Activated CD4-positive, CD25-positive, alpha-beta regulatory T cell treated with anti-CD3 and anti-CD28 coated beads, Interleukin-2, amount 50 U/mL, for 16 hours (primary cell): Measurements from ENCODE around the gene CSNK1G1.
"Not testable (repeated sequence)": the region's sequence is repeated elsewhere in the genome, so short reads cannot be mapped to it uniquely, and the experiment has no call there.

Source experiments
- DNase-seq: peaks from one replicate; pipeline ENCODE4 v3.0.0-alpha.2; 2020; ENCODE audit warnings: low read depth, low spot score

CSNK1G1 gene

DNA sequence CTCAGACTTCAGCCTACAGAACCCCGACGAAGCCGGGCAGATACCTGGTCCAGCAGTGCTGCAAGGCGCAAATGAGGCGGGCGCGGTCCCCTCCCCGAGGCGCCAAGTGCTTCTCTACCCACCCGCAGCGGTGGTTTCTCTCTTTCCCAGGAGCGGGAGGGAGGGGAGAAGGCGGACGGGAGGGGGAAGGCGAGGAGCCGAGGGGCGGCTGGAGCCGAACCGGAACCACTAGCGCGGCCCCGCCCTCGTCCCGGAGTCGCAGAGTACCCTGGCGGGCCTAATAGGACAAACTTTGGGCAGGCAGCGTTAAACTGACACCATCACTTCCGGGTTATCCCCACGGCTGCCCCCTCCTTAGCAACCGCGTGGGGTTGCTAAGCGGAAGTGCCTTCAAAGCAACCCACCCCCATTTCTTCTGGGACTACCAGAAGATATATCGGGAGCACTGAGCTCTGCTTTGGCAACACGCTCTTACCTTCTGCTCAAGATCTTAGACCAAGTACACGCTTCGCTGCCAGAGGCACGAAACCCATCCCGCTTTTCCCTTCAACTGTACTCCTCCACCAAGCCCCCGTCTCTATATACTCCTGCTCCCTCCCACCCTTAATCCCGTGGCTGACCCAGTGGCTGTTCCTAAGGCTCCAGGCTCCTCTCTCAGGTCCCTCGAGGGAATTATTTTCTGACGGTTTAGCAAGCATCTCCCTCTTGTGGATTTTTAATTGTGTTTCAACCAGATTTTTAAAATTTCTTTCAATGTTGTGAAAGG is at the start of gene CSNK1G1:
Gene CSNK1G1 (minus strand): TSS at position 230 of the 766 bp plus-strand sequence. CDS start 55,674 bp downstream, outside the sequence.
- peak; percentile 83 for DNase-seq

GRCh38 chr15:64400583-64400982 is 44.6 kb upstream of the CSNK1G1 start:
- no peak for DNase-seq

DNA sequence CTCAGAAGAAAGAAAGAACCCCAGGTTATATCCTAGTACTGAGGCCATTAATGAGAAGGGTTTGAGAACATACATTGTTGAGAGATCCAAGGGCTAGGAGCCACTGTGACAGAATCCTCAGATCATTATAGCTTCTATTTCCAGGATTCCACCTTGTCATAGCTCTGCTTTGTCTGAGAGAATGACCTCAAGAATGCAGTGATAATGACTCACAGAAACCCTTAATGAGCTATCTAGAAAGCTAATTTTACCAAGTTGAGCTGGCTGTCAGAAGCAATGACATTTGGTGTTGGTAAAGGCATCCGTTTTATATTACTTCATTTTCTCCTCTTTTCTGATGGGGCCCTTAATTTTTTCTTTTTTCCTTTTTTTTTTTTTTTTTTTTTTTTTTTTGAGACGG is 42.6 kb upstream of the CSNK1G1 start:
- no peak for DNase-seq

GRCh38 chr15:64396789-64397188 is 40.8 kb upstream of the CSNK1G1 start:
- DNase-seq = no peak

DNA sequence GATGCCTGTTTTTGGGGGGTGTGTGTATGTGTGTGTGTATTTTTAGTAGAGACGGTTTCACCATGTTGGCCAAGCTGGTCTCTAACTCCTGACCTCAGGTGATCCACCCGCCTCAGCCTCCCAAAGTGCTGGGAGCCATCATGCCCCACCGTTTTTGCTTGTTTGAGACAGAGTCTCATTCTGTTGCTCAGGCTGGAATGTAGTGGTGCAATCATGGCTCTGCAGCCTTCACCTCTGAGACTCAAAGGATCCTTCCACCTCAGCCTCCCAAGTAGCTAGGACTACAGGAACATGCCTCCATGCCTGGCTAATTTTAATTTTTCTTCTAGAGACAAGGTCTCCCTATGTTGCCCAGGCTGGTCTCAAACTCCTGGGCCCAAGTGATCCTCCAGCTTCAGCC is 36.5 kb upstream of the CSNK1G1 start:
- DNase-seq = not testable (repeated sequence)

DNA sequence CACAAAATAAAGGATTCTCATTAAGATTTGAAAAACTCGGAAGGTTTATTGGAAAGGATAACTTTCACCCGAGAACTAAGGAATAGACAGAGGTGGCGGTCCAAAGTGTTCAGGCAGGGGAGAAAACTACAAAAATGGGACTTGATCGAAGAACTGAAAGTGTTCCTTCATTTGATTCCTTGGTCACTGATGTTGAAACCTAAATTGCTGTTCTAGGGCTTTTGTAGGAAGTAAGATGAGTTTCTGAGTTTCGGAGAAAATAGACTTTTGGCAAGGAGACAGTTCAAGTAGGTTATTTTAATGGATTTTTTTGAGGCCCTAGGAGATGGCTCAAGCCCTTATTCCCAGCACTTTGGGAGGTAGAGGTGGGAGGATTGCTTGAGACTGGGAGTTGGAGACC is 33.1 kb upstream of the CSNK1G1 start:
- DNase-seq = no peak

DNA sequence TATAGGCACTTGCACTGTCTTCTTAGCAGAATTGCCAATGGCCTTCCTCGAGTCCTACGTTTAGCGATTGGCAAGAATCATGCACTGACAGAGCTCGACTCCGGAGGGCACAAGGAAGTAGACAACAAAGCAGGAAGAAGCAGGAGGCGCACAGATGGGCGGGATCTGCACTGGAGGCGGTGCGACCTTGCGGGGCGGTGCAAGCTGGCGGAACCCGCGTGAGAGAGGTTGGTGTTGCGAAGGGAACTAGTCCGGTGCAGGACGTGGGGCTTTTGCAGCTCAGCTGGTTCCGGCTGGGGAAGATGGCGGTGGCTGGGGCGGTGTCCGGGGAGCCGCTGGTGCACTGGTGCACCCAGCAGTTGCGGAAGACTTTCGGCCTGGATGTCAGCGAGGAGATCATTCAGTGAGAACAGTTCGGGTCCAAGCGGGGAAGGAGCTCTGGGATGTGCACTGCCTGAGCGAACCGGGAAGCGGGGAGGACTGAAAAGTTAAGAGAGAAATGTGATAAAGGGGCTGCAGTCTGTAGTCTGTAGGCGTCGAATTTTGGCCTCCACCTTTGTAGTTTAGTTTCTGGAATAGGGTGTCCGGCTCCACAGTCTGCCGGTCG is 31.7 kb upstream of the CSNK1G1 start, which contains the start of gene TRIP4:
Gene TRIP4 (plus strand): TSS at position 275 of the 607 bp plus-strand sequence. CDS start 28 bp downstream, at position 303.
- DNase-seq = peak; percentile 92

GRCh38 chr15:64386291-64386690 is 30.3 kb upstream of the CSNK1G1 start:
- no peak for DNase-seq

DNA sequence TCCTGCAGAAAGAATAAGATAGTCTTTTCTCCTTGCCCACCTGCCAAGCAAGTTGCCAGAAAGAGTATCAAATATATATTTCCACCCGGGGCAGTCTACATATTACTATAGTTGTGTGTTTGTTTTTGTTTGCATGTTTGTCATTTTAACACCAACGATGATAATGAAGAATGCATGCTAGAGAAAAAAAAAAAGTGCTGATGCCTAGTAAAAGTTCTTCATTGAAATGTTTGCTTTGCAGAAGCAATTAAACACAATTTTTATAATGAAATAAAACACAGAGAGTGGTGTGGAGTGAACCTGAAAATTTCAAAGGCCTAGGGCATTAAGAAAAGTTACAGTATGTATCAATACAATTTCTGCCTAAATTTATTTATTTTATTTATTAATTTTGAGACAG is 27.8 kb upstream of the CSNK1G1 start:
- no peak for DNase-seq

DNA sequence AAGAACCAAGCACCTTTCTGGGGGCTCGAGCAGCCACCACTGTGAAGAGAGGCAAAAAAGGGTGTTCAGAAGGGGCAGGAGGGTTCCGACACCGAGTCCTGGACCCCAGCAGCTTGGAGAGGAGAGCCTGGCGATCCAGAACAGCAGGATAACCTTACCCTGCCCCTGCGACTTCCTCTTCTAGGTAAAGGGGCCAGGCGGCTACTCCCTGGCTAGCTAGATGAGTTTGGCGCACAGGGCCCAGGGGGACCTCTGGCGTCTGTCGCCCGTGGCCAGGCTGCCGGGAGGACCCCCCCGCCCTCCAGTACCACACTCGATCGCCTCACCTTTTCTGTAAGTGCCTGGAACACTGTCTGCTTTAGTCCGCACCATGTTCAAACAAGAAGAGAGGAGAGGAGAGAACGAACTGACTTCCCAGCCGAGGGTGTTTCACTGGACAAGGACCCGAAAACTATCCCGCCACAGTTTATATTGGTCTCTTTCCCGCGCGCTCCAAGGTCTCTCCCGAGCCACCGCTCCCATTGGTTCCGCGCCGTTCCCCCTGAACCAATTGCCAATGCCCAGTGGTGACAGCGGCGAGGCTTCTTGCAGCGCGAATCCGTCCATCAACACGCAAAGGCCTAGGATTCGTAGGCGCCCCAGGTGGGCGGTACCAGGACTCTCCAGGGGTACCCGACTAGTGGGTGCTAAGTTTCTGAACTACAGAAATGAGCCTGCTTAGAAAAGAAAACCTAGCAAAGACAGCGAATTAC is 25.2 kb upstream of the CSNK1G1 start, which contains the start of gene PCLAF:
Gene PCLAF (minus strand): TSS at position 442 of the 752 bp plus-strand sequence. CDS start 70 bp downstream, at position 372.
- DNase-seq = peak; percentile 87

DNA sequence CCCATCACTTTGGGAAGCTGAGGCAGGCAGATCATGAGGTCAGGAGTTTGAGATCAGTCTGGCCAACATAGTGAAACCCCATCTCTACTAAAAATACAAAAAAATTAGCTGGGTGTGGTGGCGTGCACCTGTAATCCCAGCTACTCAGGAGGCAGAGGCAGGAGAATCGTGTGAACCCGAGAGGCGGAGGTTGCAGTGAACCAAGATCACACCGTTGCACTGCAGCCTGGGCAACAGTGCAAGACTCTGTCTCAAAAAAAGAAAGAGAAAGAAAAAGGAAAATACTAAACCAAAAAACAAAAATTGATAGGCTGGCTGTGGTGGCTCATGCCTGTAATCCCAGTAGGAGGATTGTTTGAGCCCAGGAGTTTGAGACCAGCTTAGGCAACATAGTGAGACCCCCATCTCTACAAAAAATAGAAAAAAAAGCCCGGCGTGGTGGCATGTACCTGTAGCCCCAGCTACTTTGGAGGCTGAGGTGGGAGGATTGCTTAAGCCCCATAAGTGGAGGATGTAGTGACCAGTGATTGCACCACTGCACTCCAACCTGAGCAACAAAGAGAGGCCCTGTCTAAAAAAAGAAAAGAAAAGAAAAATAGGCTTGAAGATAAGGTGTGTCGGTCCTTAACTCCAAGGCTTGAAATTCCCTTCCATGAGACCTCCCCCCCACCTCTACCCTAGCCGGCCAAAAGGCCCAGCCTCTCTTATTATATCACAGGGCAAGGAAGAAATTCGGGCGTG is 24.3 kb upstream of the CSNK1G1 start:
- DNase-seq = not testable (repeated sequence)

DNA sequence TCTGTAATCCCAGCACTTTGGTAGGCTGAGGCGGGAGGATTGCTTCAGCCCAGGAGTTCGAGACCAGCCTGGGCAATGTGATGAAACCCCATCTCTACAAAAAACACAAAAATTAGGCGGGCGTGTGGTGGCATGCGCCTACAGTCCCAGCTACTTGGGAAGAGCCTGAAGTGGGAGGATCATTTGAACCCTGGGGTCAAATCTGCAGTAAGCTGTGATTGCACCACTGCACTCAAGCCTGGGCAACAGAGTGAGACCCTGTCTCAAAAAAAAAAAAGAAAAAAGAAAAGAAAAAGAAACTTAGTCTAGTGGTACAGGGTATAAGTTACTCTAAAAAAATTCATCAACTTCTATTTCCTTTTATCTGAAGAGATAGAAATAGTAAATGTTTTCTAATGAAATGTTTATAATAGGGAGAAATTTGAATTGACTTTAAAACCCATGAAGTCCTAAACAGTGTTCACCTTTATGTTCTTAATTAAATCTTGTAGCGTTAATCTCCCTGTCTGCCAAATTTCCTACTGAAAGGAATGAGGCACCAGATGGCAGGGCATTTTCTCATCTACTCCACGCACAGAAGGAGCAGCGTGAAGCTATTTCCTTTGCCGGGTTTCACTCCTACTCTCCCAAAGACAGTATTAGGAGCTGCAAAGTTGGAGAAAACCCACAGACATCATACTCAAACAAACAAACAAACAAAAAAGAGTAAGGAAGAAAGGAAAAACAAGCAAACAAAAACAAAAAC is 23.4 kb upstream of the CSNK1G1 start:
- no peak for DNase-seq

DNA sequence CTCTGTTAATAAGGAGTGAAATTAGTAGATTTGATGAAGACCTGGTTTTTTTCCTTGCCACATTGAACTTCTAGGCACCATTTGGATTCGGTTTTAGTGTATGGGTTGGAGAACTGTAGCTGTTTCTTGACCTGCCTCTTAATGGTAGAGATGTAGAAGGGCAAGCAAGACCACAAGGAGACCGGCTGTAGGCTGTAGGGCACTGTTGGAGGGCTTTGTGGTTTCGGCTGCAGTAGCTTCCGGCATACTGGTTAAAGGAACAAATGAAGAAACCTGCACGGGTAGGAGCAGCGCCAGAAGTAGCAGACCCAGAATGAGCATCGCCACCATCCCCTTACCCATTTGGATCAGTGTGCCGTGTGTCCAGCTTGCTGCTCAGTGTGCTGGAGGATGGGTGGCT is 17.4 kb upstream of the CSNK1G1 start:
- no peak for DNase-seq

DNA sequence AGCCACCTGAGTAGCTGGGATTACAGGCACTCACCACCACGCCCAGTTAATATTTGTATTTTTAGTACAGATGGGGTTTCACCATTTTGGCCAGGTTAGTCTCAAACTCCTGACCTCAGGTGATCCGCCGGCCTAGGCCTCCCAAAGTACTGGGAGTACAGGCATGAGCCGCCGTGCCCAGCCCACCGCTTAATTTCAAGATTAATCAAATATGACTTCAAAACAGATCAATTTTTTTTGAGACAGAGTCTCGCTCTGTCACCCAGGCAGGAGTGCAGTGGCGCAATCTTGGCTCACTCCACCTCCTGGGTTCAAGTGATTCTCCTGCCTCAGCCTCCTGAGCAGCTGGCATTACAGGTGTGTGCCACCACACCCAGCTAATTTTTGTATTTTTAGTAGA is 15.4 kb upstream of the CSNK1G1 start:
- not testable (repeated sequence) for DNase-seq

- no peak for DNase-seq
These were observed 13.2 kb upstream of the CSNK1G1 start for GRCh38 chr15:64369078-64369607.

DNA sequence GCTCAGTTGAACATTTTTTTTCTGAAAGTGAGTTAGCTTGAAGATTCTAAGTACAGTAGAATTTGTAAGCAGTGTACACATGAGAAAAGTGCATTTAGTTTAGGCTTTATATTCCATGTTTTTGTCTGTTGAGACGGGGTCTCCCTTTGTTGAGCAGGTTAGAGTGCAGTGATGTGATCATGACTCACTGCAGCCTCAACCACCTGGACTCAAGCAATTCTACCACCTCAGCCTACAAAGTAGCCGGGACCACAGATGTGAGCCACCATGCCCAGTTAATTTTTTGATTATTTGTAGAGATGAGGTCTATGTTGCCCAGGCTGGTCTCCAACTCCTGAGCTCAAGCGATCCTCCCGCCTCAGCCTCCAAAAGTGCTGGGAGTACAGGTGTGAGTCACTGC is 5.3 kb upstream of the CSNK1G1 start:
- no peak for DNase-seq

GRCh38 chr15:64356710-64357040 is 702 bp upstream of the CSNK1G1 start:
- DNase-seq = no peak

DNA sequence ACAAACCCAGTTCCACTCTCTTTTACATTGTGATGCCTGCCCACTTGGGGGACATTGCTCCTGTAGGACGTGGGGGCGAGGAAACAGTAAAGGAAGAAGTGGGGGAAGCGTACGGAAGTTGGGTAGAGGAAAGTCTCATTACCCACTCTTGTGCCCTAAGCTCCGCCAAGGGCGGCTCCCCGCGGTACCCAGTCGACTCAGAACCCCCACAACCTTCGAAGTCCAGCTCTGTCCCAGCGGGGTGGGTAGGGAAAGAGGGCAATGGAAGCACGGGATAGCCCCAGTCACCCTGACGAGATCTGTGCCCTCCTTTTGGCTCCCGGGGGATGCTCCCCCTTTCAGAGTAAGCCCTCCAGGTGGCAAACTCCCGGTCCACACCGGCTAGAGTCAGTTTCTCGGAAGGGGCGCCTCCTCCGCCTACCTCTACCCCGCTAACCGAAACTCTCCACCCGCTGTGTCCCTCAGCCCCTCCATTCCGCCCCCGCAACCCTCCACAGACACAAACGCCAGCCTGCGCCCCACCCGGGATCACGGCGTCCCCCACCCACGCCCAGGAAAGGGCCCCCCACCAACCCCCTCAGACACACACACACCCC is 527 bp downstream of the CSNK1G1 start:
- no peak for DNase-seq

DNA sequence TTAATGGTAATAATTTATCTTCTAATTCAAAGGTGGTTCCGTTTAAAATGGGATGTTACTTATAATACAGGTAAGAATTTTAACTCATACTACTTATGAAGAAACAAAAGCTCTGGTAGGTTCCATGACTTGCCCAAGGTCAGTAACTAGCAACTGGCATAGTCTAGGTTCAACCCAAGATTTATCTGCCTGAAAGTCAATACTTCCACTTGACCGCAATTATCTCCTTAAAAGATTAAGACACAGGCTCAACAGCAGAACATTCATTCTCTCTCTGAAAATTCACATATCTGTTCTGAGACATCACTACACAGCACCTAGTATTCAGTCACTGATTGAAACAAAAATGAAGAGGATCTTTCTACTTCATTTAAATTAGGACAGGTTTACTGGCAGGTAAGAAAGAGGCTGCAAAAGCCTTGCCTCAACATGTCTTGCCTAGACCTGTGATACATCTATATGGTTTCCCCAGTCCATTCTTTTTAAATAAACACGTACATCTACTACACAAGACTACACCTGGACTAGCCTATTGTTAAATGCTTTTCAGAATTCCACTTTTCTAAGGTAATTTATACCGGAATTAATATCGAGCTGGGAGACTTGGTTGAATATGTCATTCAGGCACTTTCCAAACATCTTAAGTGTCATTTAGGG is 1.2 kb downstream of the CSNK1G1 start:
- DNase-seq = no peak

- no peak for DNase-seq
These were observed 4.7 kb downstream of the CSNK1G1 start for GRCh38 chr15:64351265-64351664.
